HG03135 (cell line): ENCODE measurements around the gene TSPAN12.
"Not testable (repeated sequence)": the region's sequence is repeated elsewhere in the genome, so short reads cannot be mapped to it uniquely, and the experiment has no call there.

Source experiments
- ATAC-seq: cut with Tn5 transposase; IDR thresholded peaks from one replicate; pipeline ENCODE4 v1.9.1; 2021; ENCODE audit warnings: mild to moderate bottlenecking, moderate library complexity; ENCODE audit not compliant: unreplicated experiment

Gene TSPAN12

DNA sequence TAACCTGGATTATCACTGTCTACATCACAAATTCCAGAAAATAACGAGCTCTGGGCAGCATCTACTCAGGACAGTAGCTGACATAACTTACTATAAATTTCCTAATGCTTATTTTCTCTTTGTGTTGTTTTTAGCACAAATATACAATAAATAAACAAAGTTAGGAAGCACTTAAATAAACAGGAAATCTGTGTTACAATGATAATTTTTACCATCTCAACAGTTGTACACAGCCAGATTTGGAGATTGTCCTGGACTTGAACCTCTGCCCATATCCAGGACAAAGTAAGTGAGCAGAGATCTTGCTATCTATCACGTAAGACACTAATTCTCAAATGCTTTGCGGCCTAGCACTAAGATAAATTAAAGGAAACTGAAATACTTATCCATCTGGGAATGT is 48.7 kb downstream of the TSPAN12 start:
- ATAC-seq = no peak

DNA sequence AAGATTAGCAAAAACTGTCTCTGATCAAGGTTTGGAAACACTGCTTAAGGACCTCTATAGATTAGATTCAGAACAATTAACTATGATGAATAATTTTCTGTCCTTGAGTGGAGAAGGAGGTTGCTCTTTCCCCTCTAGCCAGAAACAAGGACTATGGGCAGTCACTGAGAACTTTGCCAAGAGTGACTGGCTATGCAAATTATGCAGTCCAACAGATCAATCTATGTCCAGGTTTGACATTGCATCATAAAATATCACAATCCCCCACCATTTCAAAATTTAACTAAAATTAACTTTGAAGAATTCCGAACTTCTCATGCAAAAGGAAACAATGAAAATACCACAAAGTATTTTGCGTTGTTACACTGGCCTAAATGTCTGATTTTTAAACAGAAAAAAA is 50.6 kb downstream of the TSPAN12 start:
- no peak for ATAC-seq

GRCh38 chr7:120806669-120807068 is 51.3 kb downstream of the TSPAN12 start:
- ATAC-seq = peak; percentile 71

DNA sequence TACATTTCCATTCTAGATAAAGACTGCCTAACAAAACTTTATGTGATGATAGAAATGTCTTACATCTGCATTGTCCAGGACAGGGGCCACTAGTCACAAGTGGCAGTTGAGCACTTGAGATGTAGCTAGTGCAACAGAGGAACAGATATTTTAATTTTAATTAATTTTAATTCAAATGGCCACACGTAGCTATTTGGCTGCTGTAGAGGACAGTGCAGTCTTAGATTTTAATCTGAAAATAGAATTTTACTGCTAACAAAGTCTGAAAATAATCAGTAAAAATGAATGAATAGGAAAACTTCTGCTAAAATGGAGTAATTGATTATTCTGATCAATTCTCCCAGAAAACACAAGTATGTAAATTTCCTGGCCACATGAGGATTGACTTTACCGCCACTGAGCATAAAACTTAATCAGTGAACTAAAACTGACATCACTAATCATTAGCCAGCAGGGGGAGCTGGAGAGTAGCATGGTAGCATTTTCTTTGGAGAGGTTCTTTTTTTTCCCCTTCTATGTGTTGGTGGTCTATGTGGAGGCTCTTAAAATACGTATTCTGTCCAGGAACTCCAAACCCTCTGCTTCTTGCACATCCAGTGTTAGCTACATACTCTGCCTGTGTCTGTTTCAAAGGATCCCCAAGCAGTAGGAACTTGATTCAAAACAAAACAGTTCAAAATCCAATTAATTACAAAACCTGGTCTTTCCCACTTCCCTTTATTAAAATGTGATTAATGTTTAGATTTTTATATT is 52.1 kb downstream of the TSPAN12 start:
- peak; percentile 61 for ATAC-seq

DNA sequence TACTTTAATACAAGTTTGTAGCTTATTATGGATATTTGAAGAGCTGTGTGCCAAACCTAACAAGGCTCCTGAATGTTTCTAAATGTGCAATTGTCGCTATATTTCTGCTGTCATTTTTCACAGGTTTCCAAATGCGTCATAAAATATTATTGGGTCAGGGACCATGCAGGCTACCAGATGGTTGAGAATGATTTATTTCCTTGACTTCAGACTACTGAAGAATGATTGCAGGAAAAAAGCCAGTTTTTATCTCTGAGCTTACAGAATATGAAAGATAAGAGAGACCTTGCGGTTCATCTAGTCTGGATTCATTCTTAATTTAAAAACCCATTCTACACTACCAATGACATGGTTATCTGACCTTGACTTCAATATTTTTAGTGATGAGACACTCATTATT is 55.2 kb downstream of the TSPAN12 start:
- ATAC-seq = no peak

DNA sequence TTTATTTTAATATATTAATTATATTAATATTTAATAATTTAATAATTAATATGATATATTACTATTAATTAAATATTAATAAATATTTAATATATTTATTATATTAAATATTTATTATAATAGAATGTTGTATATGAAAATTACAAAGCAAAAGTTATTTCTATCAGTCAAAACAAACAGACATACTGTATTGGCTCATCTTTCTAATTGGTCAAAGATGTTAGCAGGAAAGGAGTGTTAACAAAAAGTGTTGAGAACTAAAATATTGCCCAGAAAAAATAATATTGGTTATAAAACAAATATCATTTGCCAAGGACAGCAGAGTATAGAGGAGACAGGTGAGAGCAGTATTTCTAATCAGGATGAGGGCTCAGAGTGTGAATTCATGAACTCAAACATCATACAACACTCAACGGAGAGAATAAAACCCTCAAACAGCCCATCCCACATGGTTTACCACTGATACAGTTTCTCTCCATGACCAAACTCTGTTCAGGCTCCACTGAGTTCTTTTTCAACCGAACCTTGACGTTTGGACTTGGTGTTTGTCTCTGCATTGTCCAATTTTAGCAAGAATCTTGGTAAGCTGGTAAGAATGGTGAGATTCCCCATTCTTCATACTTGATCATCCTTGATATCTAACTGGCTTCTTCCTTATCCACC is 58.0 kb downstream of the TSPAN12 start:
- ATAC-seq = no peak

DNA sequence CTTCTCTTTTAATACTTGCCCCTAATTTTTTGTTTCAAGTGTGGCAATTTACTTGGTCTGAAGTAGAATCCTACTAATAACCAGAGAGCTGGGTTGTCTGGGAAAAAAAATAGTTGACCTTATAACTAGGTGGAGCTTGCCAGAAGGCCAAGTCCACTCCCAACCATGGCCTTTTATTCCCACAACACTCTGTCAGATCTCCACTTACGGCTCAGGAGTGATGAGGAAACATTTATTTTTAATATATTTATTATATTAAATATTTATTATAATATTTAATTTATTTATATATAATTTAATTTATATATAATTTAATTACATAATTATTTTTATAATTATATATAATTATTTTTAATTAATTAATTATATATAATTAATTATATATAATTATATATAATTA is 58.8 kb downstream of the TSPAN12 start:
- ATAC-seq = no peak

DNA sequence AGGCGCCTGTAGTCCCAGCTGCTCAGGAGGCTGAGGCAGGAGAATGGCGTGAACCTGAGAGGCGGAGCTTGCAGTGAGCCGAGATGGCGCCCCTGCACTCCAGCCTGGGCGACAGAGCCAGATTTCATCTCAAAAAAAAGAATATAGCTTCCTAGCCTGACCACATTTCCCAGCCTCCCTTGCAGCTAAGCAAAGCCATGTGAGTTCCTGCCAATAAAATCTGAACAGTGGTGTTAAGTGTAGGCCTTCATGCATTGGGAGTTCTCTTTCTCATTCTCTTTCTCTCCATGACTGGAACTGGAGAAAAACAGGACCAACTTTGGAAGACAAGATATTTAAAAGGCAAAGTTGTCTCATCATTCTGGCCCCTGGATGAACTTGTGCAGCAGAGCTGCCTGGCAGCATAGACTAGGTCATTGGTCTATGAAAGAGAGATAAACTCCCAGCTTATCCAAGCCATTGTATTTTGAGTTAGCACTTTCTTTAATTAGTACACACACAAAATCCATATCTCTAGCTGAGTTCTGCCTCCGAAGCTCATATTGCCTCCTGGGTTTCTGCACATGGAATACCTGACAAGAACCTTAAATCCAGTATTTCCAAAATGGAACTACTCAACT is 60.8 kb downstream of the TSPAN12 start:
- no peak for ATAC-seq

GRCh38 chr7:120794106-120794729 is 63.7 kb downstream of the TSPAN12 start:
- ATAC-seq = no peak

DNA sequence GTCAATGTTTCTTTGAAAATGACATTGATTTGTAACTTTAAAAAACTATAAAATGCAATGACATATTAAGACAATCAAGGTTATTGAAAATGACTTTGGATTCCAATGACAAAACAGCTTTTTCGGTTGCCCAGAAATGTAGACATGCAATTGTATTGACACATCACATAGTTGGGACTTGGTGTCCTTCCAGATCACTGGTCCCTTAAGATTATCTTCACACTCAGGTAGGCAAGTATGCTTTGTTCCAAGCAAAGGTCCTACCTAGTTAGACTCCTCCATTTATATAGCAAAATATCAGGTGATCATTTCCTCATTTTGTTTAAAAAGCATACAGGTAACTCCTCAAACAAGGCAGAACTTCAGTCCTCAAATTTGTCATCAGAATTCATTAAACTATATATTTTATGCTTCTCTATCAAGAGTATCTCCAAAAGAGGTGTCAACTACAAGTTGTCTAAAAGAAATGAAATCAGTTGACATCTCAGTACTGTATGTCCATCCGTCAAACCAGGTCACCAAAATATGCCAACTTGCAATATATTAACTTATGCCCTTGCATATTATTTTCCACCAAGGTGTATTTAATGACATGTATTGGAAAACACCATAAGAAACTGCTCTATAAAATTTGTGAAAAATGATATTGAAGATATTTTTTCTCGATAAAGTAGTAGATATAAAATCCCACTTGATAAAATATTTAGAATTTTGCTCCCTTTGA is 64.6 kb downstream of the TSPAN12 start:
- ATAC-seq = no peak

- no peak for ATAC-seq
Measured at GRCh38 chr7:120792861-120793130, 65.1 kb downstream of the TSPAN12 start.

GRCh38 chr7:120792091-120792860 is 65.7 kb downstream of the TSPAN12 start:
- ATAC-seq = peak; percentile 88

DNA sequence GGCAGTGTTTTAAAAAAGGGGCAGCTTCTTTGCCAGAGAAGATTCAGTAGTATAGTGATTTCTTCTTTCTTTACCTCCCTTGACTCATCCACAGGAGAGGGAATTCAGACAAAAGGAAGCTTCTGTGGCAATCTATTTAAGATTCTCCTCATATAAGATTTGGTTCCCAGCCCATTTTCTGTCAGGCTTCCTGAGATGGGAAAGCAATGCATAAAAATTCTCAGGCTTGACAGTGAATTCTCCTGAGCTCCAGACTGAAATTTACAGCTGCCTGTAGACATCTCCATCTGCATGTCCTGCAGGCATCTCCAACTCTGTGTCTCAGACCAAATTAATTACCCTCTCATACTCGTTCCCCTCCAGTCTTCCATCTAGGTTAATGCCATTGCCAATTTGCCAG is 72.8 kb downstream of the TSPAN12 start:
- ATAC-seq = no peak

- no peak for ATAC-seq
Measured at GRCh38 chr7:120783721-120784120, 74.2 kb downstream of the TSPAN12 start.

DNA sequence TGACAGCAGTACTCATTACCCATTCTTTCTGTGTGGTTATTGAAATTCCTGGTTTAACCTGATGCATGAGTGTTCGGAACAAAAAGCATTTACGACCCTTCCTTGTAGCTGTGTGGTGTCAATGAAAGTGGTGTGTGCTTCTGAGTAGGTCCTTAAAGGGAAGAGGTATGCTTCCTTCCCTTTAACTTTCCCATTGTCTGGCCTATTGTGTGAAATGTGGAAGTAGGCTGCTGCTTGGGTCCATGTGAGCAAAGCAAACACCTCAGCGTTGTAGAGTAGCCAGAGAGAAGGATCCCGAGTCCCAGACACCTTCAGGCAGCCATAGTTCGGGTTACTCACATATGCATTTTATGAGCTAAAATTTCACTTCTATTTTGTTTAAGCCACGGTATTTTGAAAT is 74.7 kb downstream of the TSPAN12 start:
- no peak for ATAC-seq

GRCh38 chr7:120781924-120782323 is 76.0 kb downstream of the TSPAN12 start:
- not testable (repeated sequence) for ATAC-seq

DNA sequence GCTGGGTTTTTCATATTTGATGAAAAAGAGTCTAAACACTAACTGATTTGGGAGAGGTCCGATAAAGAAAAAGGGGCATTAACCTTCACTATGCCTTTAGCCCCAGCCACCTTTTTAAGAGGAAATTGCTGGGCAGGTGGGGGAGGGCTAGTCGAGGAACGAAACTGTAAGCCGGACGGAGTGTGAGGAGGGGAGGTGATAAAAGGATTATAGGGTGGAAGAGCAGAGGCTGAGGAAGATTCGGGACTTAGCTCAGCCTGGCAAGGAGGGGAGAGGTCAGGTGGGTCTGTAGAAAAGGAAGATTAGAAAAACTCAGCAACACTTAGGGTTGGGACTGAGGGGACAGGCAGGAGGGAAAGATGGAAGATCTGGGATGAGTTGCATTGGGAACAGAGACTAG is 77.0 kb downstream of the TSPAN12 start:
- ATAC-seq = no peak

GRCh38 chr7:120780451-120780850 is 77.5 kb downstream of the TSPAN12 start:
- not testable (repeated sequence) for ATAC-seq

DNA sequence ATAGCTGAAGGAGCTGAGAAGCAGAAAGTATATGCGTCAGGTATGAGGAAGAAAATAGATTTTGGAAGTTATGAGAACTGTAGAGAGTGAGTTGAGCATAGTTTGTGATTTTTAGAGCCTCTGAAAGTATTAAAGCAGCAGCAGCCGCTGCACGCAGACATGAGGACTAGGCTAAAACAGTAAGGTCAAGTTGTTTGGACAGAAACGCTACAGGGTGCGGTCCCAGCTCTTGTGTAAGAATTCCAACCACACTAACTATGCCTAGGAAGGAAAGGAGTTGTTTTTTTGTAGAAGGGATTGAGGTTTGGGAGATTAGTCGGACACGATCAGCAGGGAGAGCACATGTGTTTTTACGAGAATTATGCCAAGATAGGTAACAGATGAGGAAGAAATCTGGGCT is 78.9 kb downstream of the TSPAN12 start:
- not testable (repeated sequence) for ATAC-seq

DNA sequence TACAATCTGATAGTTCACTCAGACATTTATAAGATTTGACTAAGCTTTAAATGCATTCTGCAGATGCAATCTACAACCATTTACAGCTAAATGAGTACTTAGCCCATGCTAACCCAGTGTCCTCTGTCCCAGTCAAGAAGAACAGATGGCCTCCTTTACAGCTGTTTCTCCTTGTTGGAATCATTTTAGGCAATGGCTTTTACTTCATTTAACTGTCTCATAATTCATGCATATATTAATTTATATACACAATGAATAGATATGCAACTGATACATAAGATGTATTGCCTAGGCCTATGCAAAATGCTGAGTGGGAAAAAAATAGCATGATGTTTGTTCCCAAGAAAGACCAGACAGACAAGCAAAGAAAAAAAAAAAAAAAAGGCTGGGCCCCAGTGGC is 82.2 kb downstream of the TSPAN12 start:
- no peak for ATAC-seq

GRCh38 chr7:120774481-120774880 is 83.5 kb downstream of the TSPAN12 start:
- ATAC-seq = no peak
